ENCODE results near the gene SDC1.

GRCh38 chr2:20179755-20180594 lies 45.0 kb downstream of the SDC1 start:
- TF ChIP-seq GABPA (IDR thresholded peaks at IDR 0.05; ENCODE audit: borderline replicate concordance, insufficient read depth, low read length): no peak
- no peak for TF ChIP-seq CEBPB (IDR thresholded peaks at IDR 0.05; ENCODE audit: low read depth, low read length)
- TF ChIP-seq, protein P1, sequence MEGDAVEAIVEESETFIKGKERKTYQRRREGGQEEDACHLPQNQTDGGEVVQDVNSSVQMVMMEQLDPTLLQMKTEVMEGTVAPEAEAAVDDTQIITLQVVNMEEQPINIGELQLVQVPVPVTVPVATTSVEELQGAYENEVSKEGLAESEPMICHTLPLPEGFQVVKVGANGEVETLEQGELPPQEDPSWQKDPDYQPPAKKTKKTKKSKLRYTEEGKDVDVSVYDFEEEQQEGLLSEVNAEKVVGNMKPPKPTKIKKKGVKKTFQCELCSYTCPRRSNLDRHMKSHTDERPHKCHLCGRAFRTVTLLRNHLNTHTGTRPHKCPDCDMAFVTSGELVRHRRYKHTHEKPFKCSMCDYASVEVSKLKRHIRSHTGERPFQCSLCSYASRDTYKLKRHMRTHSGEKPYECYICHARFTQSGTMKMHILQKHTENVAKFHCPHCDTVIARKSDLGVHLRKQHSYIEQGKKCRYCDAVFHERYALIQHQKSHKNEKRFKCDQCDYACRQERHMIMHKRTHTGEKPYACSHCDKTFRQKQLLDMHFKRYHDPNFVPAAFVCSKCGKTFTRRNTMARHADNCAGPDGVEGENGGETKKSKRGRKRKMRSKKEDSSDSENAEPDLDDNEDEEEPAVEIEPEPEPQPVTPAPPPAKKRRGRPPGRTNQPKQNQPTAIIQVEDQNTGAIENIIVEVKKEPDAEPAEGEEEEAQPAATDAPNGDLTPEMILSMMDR (IDR thresholded peaks at IDR 0.05; ENCODE audit: control extremely low read depth in 1 of 3, insufficient read depth in 1 of 3, low read depth in 1 of 3, low read length in 3 of 3): no peak
- TF ChIP-seq POLR2AphosphoS5 (IDR thresholded peaks at IDR 0.05; ENCODE audit: low read depth, low read length): no peak
- TF ChIP-seq POLR2A (IDR thresholded peaks at IDR 0.05; ENCODE audit: control extremely low read depth in 1 of 2, low read depth in 2 of 2, low read length in 2 of 2): no peak
- TF ChIP-seq, protein P2, sequence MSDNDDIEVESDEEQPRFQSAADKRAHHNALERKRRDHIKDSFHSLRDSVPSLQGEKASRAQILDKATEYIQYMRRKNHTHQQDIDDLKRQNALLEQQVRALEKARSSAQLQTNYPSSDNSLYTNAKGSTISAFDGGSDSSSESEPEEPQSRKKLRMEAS (IDR thresholded peaks at IDR 0.05): peak; percentile 65; the same call in 1 of the 2 replicates
- no peak for TF ChIP-seq EP300 (IDR thresholded peaks at IDR 0.05; ENCODE audit: borderline replicate concordance in 1 of 2, low read depth in 2 of 2, low read length in 2 of 2)
- TF ChIP-seq, protein P3, sequence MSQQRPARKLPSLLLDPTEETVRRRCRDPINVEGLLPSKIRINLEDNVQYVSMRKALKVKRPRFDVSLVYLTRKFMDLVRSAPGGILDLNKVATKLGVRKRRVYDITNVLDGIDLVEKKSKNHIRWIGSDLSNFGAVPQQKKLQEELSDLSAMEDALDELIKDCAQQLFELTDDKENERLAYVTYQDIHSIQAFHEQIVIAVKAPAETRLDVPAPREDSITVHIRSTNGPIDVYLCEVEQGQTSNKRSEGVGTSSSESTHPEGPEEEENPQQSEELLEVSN (IDR thresholded peaks at IDR 0.05): peak; percentile 38; the same call in 1 of the 2 replicates
